Neutrophil (primary cell): Measurements from ENCODE around the gene RASA2.

Experiments used
- H3K27ac ChIP-seq: fragments of 200-600 bp; sonication (generic); 2 replicates; pipeline ENCODE4 v1.5.1; 2016; ENCODE audit warnings: mild to moderate bottlenecking, moderate library complexity
- H3K27me3 ChIP-seq: fragments of 200-600 bp; sonication (generic); 2 replicates; pipeline ENCODE4 v1.6.0; 2016; ENCODE audit warnings: mild to moderate bottlenecking
- H3K36me3 ChIP-seq: fragments of 200-600 bp; sonication (generic); 2 replicates; pipeline ENCODE4 v1.5.1; 2017
- H3K4me1 ChIP-seq, 2 experiments: fragments of 200-600 bp in 1 of 2; sonication (generic) in 1 of 2; 1 replicate in 1 of 2; 2 replicates in 1 of 2; pipeline versions ENCODE4 v1.5.1 to v1.6.1; 2013 to 2016; ENCODE audit warnings: low read depth in 1 of 2, low read length in 1 of 2, mild to moderate bottlenecking in 1 of 2, moderate library complexity in 1 of 2; ENCODE audit not compliant: control insufficient read depth in 1 of 2, insufficient read depth in 1 of 2
- H3K4me3 ChIP-seq, 2 experiments: fragments of 200-600 bp in 1 of 2; sonication (generic) in 1 of 2; 1 replicate in 1 of 2; 2 replicates in 1 of 2; pipeline ENCODE4 v1.5.1; 2013 to 2016; ENCODE audit warnings: low read depth in 1 of 2, low read length in 1 of 2, mild to moderate bottlenecking in 1 of 2, moderate library complexity in 1 of 2
- H3K9me3 ChIP-seq: fragments of 200-600 bp; sonication (generic); 2 replicates; pipeline ENCODE4 v1.5.1; 2016
- TF ChIP-seq, protein P1 (sequence below): fragments of 200-600 bp; sonication (generic); IDR thresholded peaks from 2 replicates; pipeline ENCODE4 v1.5.1; 2016; ENCODE audit warnings: antibody characterized with exemption

The RASA2 gene

GRCh38 chr3:141657516-141657915 is 170.7 kb downstream of the RASA2 start:
- H3K27ac ChIP-seq, result no peak overlapping the region
- H3K36me3 ChIP-seq, result no peaks in the 10 kb centered on the region
- peaks cover 26 to 28% of the 10 kb centered on the region in 2 experiments for H3K4me1 ChIP-seq
- H3K9me3 ChIP-seq, result no peaks in the 10 kb centered on the region
- TF ChIP-seq, protein P1, sequence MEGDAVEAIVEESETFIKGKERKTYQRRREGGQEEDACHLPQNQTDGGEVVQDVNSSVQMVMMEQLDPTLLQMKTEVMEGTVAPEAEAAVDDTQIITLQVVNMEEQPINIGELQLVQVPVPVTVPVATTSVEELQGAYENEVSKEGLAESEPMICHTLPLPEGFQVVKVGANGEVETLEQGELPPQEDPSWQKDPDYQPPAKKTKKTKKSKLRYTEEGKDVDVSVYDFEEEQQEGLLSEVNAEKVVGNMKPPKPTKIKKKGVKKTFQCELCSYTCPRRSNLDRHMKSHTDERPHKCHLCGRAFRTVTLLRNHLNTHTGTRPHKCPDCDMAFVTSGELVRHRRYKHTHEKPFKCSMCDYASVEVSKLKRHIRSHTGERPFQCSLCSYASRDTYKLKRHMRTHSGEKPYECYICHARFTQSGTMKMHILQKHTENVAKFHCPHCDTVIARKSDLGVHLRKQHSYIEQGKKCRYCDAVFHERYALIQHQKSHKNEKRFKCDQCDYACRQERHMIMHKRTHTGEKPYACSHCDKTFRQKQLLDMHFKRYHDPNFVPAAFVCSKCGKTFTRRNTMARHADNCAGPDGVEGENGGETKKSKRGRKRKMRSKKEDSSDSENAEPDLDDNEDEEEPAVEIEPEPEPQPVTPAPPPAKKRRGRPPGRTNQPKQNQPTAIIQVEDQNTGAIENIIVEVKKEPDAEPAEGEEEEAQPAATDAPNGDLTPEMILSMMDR, result no peak
- peaks cover 34% of the 10 kb centered on the region for H3K27me3 ChIP-seq
- H3K4me3 ChIP-seq, result no peak overlapping the region

DNA sequence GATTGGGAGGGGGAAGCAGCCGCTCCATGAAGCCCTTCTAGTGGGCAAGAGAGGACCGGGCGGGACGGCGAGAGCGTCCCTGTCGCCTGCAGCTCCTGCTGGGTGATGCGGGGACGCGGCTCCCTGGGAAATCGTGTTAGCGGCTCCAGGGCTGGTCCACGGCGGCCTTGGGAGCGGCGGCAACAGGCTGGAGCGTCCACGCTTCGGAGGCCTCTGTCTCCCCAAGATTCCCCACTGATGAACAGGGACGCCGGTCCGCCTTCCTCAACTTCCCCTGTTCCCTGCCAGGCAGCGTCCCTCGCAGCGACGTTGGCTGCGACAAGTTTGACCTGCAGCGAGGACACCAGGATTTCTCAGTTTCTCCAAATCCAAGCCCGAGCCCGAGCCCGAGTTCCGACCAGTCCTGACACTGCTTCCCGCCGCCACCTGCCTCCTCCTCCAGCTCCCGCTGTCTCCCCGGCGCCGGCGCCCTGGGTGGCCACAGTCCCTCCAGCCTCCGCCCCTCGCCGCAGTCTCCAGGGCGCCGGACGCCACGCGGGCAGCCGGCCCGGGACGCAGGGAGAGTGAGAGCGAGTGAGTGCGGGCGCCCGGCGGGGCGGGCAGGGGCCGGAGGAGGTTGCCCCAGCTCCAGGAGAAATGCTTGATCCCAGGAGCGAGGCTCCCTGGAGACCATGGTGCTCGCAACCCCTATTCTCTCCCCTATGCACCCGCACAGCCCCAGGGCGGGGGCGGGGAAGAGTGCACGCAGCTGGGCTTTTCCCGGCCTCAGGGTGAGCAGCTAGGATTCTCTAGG is 173.2 kb downstream of the RASA2 start:
- TF ChIP-seq, protein P1, result no peak
- Histone ChIP-seq H3K27ac (no peak overlapping the region), H3K4me1 (peaks cover 26 to 28% of the 10 kb centered on the region in 2 experiments), H3K9me3 (no peaks in the 10 kb centered on the region), H3K27me3 (peaks cover 34% of the 10 kb centered on the region), H3K36me3 (no peaks in the 10 kb centered on the region), H3K4me3 (peak overlapping the region; percentile 66 to 67)

GRCh38 chr3:141660614-141660947 is 173.8 kb downstream of the RASA2 start:
- TF ChIP-seq, protein P1, result no peak
- Histone ChIP-seq H3K9me3 (no peaks in the 10 kb centered on the region), H3K36me3 (no peaks in the 10 kb centered on the region), H3K27me3 (peaks cover 34% of the 10 kb centered on the region), H3K4me1 (peaks cover 26 to 28% of the 10 kb centered on the region in 2 experiments), H3K4me3 (peak overlapping the region; percentile 66 to 67), H3K27ac (no peak overlapping the region)

DNA sequence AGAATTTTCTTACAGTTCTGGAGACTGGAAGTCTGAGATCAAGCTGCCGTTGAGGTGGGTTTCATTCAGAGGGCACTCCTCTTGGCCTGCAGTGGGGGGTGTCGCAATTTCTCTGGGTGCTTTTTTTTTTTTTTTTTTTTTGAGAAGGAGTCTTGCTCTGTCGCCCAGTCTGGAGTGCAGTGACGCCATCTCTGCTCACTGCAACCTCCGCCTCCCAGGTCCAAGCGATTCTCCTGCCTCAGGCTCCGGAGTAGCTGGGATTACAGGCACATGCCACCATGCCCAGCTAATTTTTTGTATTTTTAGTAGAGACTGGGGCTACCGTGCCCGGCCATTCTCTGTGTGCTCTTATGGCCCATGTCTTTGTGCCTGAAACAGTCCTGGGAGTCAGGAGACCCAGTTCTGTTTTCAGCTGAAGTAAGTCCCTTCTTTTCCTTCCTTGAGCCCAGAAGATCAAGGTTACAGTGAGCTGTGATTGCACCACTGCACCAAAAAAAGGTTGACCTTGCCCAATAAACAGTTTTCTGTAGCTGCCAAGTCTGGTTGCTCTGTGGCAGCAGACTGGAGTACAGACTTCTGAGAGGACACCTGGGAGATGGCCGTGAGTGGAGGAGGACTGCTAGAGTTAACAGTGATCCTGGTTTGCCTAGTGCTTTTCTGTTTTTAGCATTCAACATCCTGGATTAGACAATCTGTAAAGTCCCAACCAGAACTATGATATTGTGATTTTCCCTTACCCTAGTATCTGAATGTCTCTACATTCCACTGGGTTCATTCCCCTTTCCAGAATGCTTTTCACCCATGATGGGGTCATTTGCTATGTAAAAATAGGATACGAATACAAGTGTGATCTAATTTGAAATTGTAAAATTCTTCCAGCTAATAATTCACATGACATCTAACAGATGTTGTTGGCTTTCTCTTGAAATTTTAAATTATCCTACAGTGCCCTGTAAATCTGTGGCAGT is 174.7 kb downstream of the RASA2 start:
- TF ChIP-seq, protein P1, result no peak
- no peaks in the 10 kb centered on the region for H3K36me3 ChIP-seq
- peaks cover 34% of the 10 kb centered on the region for H3K27me3 ChIP-seq
- no peak overlapping the region for H3K27ac ChIP-seq
- no peaks in the 10 kb centered on the region for H3K9me3 ChIP-seq
- no peak overlapping the region for H3K4me3 ChIP-seq
- peaks cover 26 to 28% of the 10 kb centered on the region in 2 experiments for H3K4me1 ChIP-seq

GRCh38 chr3:141663993-141664392 is 177.2 kb downstream of the RASA2 start:
- no peak overlapping the region for H3K27ac ChIP-seq
- TF ChIP-seq, protein P1, result no peak
- H3K27me3 ChIP-seq, result peaks cover 19% of the 10 kb centered on the region
- H3K36me3 ChIP-seq, result no peaks in the 10 kb centered on the region
- H3K4me3 ChIP-seq, result no peak overlapping the region
- no peaks in the 10 kb centered on the region for H3K9me3 ChIP-seq
- H3K4me1 ChIP-seq, result peaks cover 27 to 28% of the 10 kb centered on the region in 2 experiments
